ENCODE measurements around the gene CCDC28B.

The CCDC28B gene

GRCh38 chr1:32186077-32186476 is 14.3 kb upstream of the CCDC28B start:
- ChIA-PET POLR2A (interaction anchor here (0.6 to 0.8 kb wide), 2 partner anchors 12 to 16 kb away, joined by 3 read pairs; no protein-coding TSS in a partner anchor), CTCF (interaction anchor here (1.0 kb wide), 1 partner anchor 12 kb away, joined by 3 read pairs; no protein-coding TSS in a partner anchor)
- TF ChIP-seq LEF1 (IDR thresholded peaks at IDR 0.05; ENCODE audit: borderline replicate concordance) (no peak), FOXM1 (IDR thresholded peaks at IDR 0.05; ENCODE audit: borderline replicate concordance) (no peak), FOXA1 (IDR thresholded peaks at IDR 0.05) (no peak), ZNF384 (IDR thresholded peaks at IDR 0.05) (no peak), PKNOX1 (IDR thresholded peaks at IDR 0.05) (no peak), NFRKB (IDR thresholded peaks at IDR 0.05) (no peak), SP1 (IDR thresholded peaks at IDR 0.05) (no peak), L3MBTL2 (conservative IDR thresholded peaks at IDR 0.05) (no peak), BHLHE40 (IDR thresholded peaks at IDR 0.05; ENCODE audit: borderline replicate concordance) (no peak), FOXK2 (IDR thresholded peaks at IDR 0.05) (no peak), TARDBP (IDR thresholded peaks at IDR 0.05) (no peak), SUZ12 (IDR thresholded peaks at IDR 0.05) (no peak), HDGF (IDR thresholded peaks at IDR 0.05; ENCODE audit: borderline replicate concordance) (no peak)
- no peak for DNase-seq (ENCODE audit: extremely low spot score)

- POLR2A ChIA-PET = interaction anchor here (0.6 to 0.8 kb wide), 2 partner anchors 11 to 15 kb away, joined by 3 read pairs; no protein-coding TSS in a partner anchor
- no peak for DNase-seq (ENCODE audit: extremely low spot score)
- CTCF ChIA-PET = interaction anchor here (1.0 kb wide), 1 partner anchor 11 kb away, joined by 3 read pairs; no protein-coding TSS in a partner anchor
- TF ChIP-seq LEF1 (IDR thresholded peaks at IDR 0.05; ENCODE audit: borderline replicate concordance) (no peak), TARDBP (IDR thresholded peaks at IDR 0.05) (no peak), CTBP1 (IDR thresholded peaks at IDR 0.05; ENCODE audit: borderline replicate concordance) (no peak), L3MBTL2 (conservative IDR thresholded peaks at IDR 0.05) (no peak), ELF4 (IDR thresholded peaks at IDR 0.05) (no peak), BHLHE40 (IDR thresholded peaks at IDR 0.05; ENCODE audit: borderline replicate concordance) (no peak), ARNT (IDR thresholded peaks at IDR 0.05) (no peak), SP1 (IDR thresholded peaks at IDR 0.05) (no peak), HDGF (IDR thresholded peaks at IDR 0.05; ENCODE audit: borderline replicate concordance) (no peak), FOXA1 (IDR thresholded peaks at IDR 0.05) (no peak)
Measured at GRCh38 chr1:32186491-32186890, 13.9 kb upstream of the CCDC28B start.

DNA sequence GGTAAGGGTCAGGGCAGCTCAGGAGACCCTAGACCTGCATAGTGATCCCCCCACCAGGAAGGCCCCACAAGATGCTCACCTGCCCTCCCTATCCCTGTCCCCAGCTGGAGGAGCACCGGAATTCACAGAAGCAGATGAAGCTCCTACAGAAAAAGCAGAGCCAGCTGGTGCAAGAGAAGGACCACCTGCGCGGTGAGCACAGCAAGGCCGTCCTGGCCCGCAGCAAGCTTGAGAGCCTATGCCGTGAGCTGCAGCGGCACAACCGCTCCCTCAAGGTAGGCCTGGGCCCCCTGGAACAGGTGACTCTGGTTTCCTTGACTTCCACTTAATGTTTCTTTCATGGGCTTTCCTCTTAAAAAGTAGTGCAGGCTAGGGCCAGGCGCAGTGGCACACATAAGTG is 12.5 kb upstream of the CCDC28B start:
- CTCF ChIA-PET = no interaction called here
- TF ChIP-seq ELF4 (IDR thresholded peaks at IDR 0.05) (no peak), HDGF (IDR thresholded peaks at IDR 0.05; ENCODE audit: borderline replicate concordance) (no peak), L3MBTL2 (conservative IDR thresholded peaks at IDR 0.05) (no peak), LEF1 (IDR thresholded peaks at IDR 0.05; ENCODE audit: borderline replicate concordance) (no peak), SP1 (IDR thresholded peaks at IDR 0.05) (no peak), BHLHE40 (IDR thresholded peaks at IDR 0.05; ENCODE audit: borderline replicate concordance) (no peak), PKNOX1 (IDR thresholded peaks at IDR 0.05) (no peak), FOXK2 (IDR thresholded peaks at IDR 0.05) (no peak), SUZ12 (IDR thresholded peaks at IDR 0.05) (no peak), ARNT (IDR thresholded peaks at IDR 0.05) (no peak), CTBP1 (IDR thresholded peaks at IDR 0.05; ENCODE audit: borderline replicate concordance) (no peak), NFRKB (IDR thresholded peaks at IDR 0.05) (no peak), FOXA1 (IDR thresholded peaks at IDR 0.05) (no peak)
- POLR2A ChIA-PET = interaction anchor here (0.8 kb wide), 1 partner anchor 8 kb away, joined by 4 read pairs; the partner anchor contains the start of gene TXLNA

DNA sequence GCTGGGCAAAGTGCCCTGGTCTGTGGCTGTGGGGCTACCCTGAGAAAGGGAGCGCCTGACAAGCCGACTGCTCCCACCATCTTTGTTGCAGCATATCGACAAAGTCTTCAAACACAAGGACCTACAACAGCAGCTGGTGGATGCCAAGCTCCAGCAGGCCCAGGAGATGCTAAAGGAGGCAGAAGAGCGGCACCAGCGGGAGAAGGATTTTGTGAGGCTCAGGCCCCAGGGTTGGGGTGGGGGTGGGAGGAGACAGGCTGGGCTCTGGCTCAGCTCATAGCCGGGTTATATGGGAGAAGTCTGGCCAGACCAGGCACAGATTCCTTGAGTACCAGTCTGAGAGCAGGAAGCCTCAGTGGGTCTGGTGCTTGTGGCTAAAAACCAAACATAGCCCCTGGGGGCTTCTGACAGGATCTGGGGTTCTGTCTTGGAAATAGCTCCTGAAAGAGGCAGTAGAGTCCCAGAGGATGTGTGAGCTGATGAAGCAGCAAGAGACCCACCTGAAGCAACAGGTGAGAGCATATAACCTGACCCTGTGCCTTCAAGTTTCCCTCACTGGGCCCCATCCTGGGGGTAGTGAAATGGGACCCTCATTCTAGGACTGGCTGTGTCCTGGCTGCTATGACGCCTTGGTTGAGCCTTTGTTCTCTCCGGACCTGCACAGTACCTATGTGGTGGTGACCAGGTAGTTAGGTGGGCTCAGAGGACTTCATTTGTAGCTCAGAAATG is 8.0 kb upstream of the CCDC28B start:
- no peak for TF ChIP-seq ARNT (IDR thresholded peaks at IDR 0.05)
- TF ChIP-seq ELF4 (IDR thresholded peaks at IDR 0.05) = no peak
- TF ChIP-seq L3MBTL2 (conservative IDR thresholded peaks at IDR 0.05) = no peak
- TF ChIP-seq FOXK2 (IDR thresholded peaks at IDR 0.05) = no peak
- no peak for TF ChIP-seq FOXA1 (IDR thresholded peaks at IDR 0.05)
- no peak for TF ChIP-seq FOXM1 (IDR thresholded peaks at IDR 0.05; ENCODE audit: borderline replicate concordance)
- no peak for TF ChIP-seq BHLHE40 (IDR thresholded peaks at IDR 0.05; ENCODE audit: borderline replicate concordance)
- TF ChIP-seq ZNF384 (IDR thresholded peaks at IDR 0.05) = no peak

More for the DNA sequence above, 12.5 kb upstream of the CCDC28B start:
- no peak for DNase-seq (ENCODE audit: extremely low spot score)

DNA sequence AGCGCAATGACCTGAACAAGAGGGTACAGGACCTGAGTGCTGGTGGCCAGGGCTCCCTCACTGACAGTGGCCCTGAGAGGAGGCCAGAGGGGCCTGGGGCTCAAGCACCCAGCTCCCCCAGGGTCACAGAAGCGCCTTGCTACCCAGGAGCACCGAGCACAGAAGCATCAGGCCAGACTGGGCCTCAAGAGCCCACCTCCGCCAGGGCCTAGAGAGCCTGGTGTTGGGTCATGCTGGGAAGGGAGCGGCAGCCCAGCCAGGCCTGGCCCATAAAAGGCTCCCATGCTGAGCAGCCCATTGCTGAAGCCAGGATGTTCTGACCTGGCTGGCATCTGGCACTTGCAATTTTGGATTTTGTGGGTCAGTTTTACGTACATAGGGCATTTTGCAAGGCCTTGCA is 5.4 kb upstream of the CCDC28B start:
- CTCF ChIA-PET = no interaction called here
- POLR2A ChIA-PET = interaction anchor here (0.8 to 2.3 kb wide), 2 partner anchors 11 to 16 kb away, joined by 3 to 8 read pairs; partner anchors contain the start of genes IQCC and TXLNA
- DNase-seq (ENCODE audit: extremely low spot score) = no peak
- no peak for TF ChIP-seq BHLHE40 (IDR thresholded peaks at IDR 0.05; ENCODE audit: borderline replicate concordance)
- TF ChIP-seq ZNF384 (IDR thresholded peaks at IDR 0.05) = no peak
- TF ChIP-seq HDGF (IDR thresholded peaks at IDR 0.05; ENCODE audit: borderline replicate concordance) = no peak
- no peak for TF ChIP-seq PKNOX1 (IDR thresholded peaks at IDR 0.05)
- no peak for TF ChIP-seq FOXM1 (IDR thresholded peaks at IDR 0.05; ENCODE audit: borderline replicate concordance)
- no peak for TF ChIP-seq SP1 (IDR thresholded peaks at IDR 0.05)
- no peak for TF ChIP-seq ARNT (IDR thresholded peaks at IDR 0.05)
- no peak for TF ChIP-seq ELF4 (IDR thresholded peaks at IDR 0.05)
- no peak for TF ChIP-seq CTBP1 (IDR thresholded peaks at IDR 0.05; ENCODE audit: borderline replicate concordance)
- no peak for TF ChIP-seq L3MBTL2 (conservative IDR thresholded peaks at IDR 0.05)
- no peak for TF ChIP-seq FOXK2 (IDR thresholded peaks at IDR 0.05)
- TF ChIP-seq LEF1 (IDR thresholded peaks at IDR 0.05; ENCODE audit: borderline replicate concordance) = no peak
- TF ChIP-seq NFRKB (IDR thresholded peaks at IDR 0.05) = no peak
- TF ChIP-seq TARDBP (IDR thresholded peaks at IDR 0.05) = no peak
- TF ChIP-seq SUZ12 (IDR thresholded peaks at IDR 0.05) = no peak
- no peak for TF ChIP-seq FOXA1 (IDR thresholded peaks at IDR 0.05)

More for the DNA sequence above, 8.0 kb upstream of the CCDC28B start:
- CTCF ChIA-PET = interaction anchor here (0.5 to 0.6 kb wide), 2 partner anchors 76 to 478 kb away, joined by 4 read pairs; no protein-coding TSS in a partner anchor
- POLR2A ChIA-PET = interaction anchor here (1.5 to 2.0 kb wide), 3 partner anchors 8 to 13 kb away, joined by 5 to 15 read pairs (median 6); partner anchors contain the start of genes CCDC28B, IQCC and TXLNA
- no peak for DNase-seq (ENCODE audit: extremely low spot score)
